HepG2 (cell line): ENCODE results near the gene PPP2R5D. TPM values are rescaled to one million over a fixed set of nuclear protein-coding genes. Genes with fewer than 3 reads are reported as not detected.

Experiments
- CC2D1A ChIP-seq: sonication (generic); formaldehyde crosslinking; IDR thresholded peaks from 2 replicates; pipeline ENCODE4 v1.8.1; 2023; ENCODE audit warnings: mild to moderate bottlenecking, missing genetic modification reagents
- CCAR2 ChIP-seq: fragments of 200-400 bp; formaldehyde crosslinking; optimal IDR thresholded peaks from 2 replicates; pipeline ENCODE3; 2018; ENCODE audit warnings: low read depth, mild to moderate bottlenecking, low read length, moderate library complexity
- FOXJ3 ChIP-seq: sonication (generic); formaldehyde crosslinking; IDR thresholded peaks from 2 replicates; pipeline ENCODE4 v1.4.0; 2020; ENCODE audit warnings: missing genetic modification reagents, mild to moderate bottlenecking, borderline replicate concordance
- GPN1 ChIP-seq: sonication (generic); formaldehyde crosslinking; IDR thresholded peaks from 2 replicates; pipeline ENCODE4 v1.5.1; 2020; ENCODE audit warnings: missing genetic modification reagents, borderline replicate concordance
- GTF3A ChIP-seq: sonication (generic); formaldehyde crosslinking; conservative IDR thresholded peaks from 2 replicates; pipeline ENCODE4 v1.4.0; 2020; ENCODE audit warnings: mild to moderate bottlenecking, missing genetic modification reagents
- GZF1 ChIP-seq: sonication (generic); formaldehyde crosslinking; IDR thresholded peaks from 2 replicates; pipeline ENCODE4 v1.5.1; 2020; ENCODE audit warnings: mild to moderate bottlenecking, missing genetic modification reagents
- IKZF1 ChIP-seq: fragments of 450-650 bp; IDR thresholded peaks from 2 replicates; pipeline ENCODE4 v1.7.1; 2016
- MEIS2 ChIP-seq: sonication (generic); formaldehyde crosslinking; IDR thresholded peaks from 2 replicates; pipeline ENCODE4 v1.9.0; 2021; ENCODE audit warnings: mild to moderate bottlenecking, missing genetic modification reagents
- MTF1 ChIP-seq: sonication (generic); formaldehyde crosslinking; IDR thresholded peaks from 2 replicates; pipeline ENCODE4 v1.5.0; 2020; ENCODE audit warnings: missing genetic modification reagents
- NR1H2 ChIP-seq: sonication (generic); formaldehyde crosslinking; IDR thresholded peaks from 2 replicates; pipeline ENCODE4 v1.8.1; 2022; ENCODE audit warnings: low read depth, missing genetic modification reagents, borderline replicate concordance
- NR2F1 ChIP-seq, 2 experiments: fragments of 450-650 bp in 1 of 2; formaldehyde crosslinking in 1 of 2; IDR thresholded peaks; 2 replicates each; pipeline versions ENCODE4 v1.5.0 to v1.6.1; 2016 to 2020; ENCODE audit warnings: mild to moderate bottlenecking in 1 of 2, missing compliant biosample characterization in 1 of 2, missing genetic modification reagents in 1 of 2, moderate library complexity in 1 of 2
- POLR2AphosphoS5 ChIP-seq: IDR thresholded peaks from 2 replicates; pipeline ENCODE4 v1.6.1; 2012; ENCODE audit warnings: low read depth, low read length
- REL ChIP-seq: sonication (generic); formaldehyde crosslinking; conservative IDR thresholded peaks from 2 replicates; pipeline ENCODE4 v1.8.0; 2022; ENCODE audit warnings: mild to moderate bottlenecking, missing genetic modification reagents, moderate library complexity
- RFX5 ChIP-seq: IDR thresholded peaks from 2 replicates; pipeline ENCODE4 v1.6.1; 2011; ENCODE audit warnings: low read depth, low read length, improper control_type of control experiment
- RXRA ChIP-seq: sonication (generic); formaldehyde crosslinking; IDR thresholded peaks from 2 replicates; pipeline ENCODE4 v1.5.1; 2020; ENCODE audit warnings: missing genetic modification reagents
- SMC3 ChIP-seq: IDR thresholded peaks from 2 replicates; pipeline ENCODE4 v1.6.1; 2011; ENCODE audit warnings: low read length, improper control_type of control experiment
- STAT5B ChIP-seq: sonication (generic); formaldehyde crosslinking; IDR thresholded peaks from 2 replicates; pipeline ENCODE4 v1.4.0; 2020; ENCODE audit warnings: missing genetic modification reagents
- THYN1 ChIP-seq: sonication (generic); formaldehyde crosslinking; IDR thresholded peaks from 2 replicates; pipeline ENCODE4 v1.8.1; 2023; ENCODE audit warnings: low read depth, mild to moderate bottlenecking, moderate library complexity, missing genetic modification reagents, borderline replicate concordance
- ZC3H4 ChIP-seq: sonication (generic); formaldehyde crosslinking; IDR thresholded peaks from 2 replicates; pipeline ENCODE4 v1.4.0; 2020; ENCODE audit warnings: missing genetic modification reagents, borderline replicate concordance
- ZNF12 ChIP-seq: sonication (generic); formaldehyde crosslinking; IDR thresholded peaks from 2 replicates; pipeline ENCODE4 v1.5.0; 2020; ENCODE audit warnings: missing genetic modification reagents
- ZNF138 ChIP-seq: sonication (generic); formaldehyde crosslinking; IDR thresholded peaks from 2 replicates; pipeline ENCODE4 v1.5.0; 2020; ENCODE audit warnings: mild to moderate bottlenecking, low read depth, missing genetic modification reagents
- ZNF331 ChIP-seq: sonication (generic); formaldehyde crosslinking; IDR thresholded peaks from 2 replicates; pipeline ENCODE4 v1.4.0; 2020; ENCODE audit warnings: missing genetic modification reagents
- ZNF343 ChIP-seq: sonication (generic); formaldehyde crosslinking; IDR thresholded peaks from 2 replicates; pipeline ENCODE4 v1.4.0; 2020; ENCODE audit warnings: mild to moderate bottlenecking, missing genetic modification reagents
- ZNF530 ChIP-seq: sonication (generic); formaldehyde crosslinking; IDR thresholded peaks from 2 replicates; pipeline ENCODE4 v1.5.0; 2020; ENCODE audit warnings: low read depth, mild to moderate bottlenecking, missing genetic modification reagents
- polyA plus RNA-seq, 8 experiments: library from polyadenylated mRNA; depleted of rRNA in 3 of 8; stranded (reverse) in 7 of 8; unstranded in 1 of 8; fragments of >200 nt; fragmentation: Illumina TruSeq in 4 of 8; extraction: Trizol in 4 of 8; gene quantifications; 2 replicates each; pipeline versions ENCODE4 v1.2.1 to v1.2.3, GENCODE V29; 2011 to 2016; ENCODE audit warnings: low read depth in 4 of 8, missing spikeins in 1 of 8, mixed read lengths in 1 of 8; ENCODE audit not compliant: insufficient read depth in 1 of 8
- total RNA-seq, 5 experiments: library from RNA; depleted of rRNA; stranded (reverse); fragments of >200 nt; fragmentation: Illumina TruSeq; extraction: Trizol; gene quantifications; 2 replicates each; pipeline ENCODE4 v1.2.3, GENCODE V29; 2016; ENCODE audit warnings: low read depth in 1 of 5
- TF ChIP-seq, protein P1 (sequence below): sonication (generic); formaldehyde crosslinking; IDR thresholded peaks from 2 replicates; pipeline ENCODE4 v1.4.0; 2020; ENCODE audit warnings: mild to moderate bottlenecking, missing genetic modification reagents, borderline replicate concordance
- TF ChIP-seq, protein P2 (sequence below): sonication (generic); formaldehyde crosslinking; IDR thresholded peaks from 2 replicates; pipeline ENCODE4 v1.4.0; 2020; ENCODE audit warnings: missing genetic modification reagents, low read depth, mild to moderate bottlenecking, borderline replicate concordance

PPP2R5D gene
- total and polyA plus RNA-seq, 2 of the 13 experiments (the other 11 are each of a cell fraction or from before 2014, with no cell fraction given): 53.7 to 60.4 TPM

DNA sequence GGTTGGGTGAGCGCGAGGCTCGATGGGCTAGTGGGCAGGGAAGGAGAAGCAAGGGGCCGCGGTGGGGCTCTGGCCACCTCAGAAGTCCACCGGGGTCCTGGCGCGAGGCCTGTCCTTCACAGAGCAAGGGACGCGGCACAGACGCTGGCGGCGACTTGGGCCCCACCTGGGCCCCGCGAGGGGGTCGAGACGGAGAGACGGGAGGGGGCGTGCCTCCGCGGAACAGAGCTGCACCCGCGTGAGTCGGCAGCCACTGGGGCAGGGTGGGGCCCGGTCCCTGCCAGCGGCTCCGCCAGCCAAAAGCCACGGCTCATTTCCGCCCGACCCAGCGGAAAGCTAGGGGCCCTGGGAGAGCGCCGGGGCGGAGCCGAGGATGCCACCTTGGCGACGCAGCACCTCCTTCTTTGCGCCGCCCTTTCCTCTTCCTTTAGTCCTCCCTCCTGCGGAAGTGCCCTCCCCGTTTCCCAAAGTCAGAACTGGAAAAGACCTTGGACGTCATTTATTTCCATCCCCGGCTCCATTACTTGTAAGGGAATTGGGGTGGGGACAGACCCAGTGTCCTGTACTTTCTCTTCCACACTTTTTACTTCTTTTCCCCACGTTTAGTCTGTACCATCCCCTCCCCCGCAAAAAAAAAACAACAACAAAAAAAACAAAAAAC, 69.3 kb downstream of the PPP2R5D start, which contains the start of gene CUL7 (continued):
- TF ChIP-seq GZF1 (no peak; the same call in 1 of the 2 replicates), NR2F1 (CRISPR knock-in tag; IDR thresholded peaks at IDR 0.05) (no peak; a peak in 1 of 4 replicates), POLR2AphosphoS5 (peak; percentile 93), ZNF138 (peak; percentile 73; the same call in 1 of the 2 replicates), SMC3 (no peak), CC2D1A (CRISPR knock-in tag) (no peak), ZC3H4 (CRISPR knock-in tag) (peak; percentile 81), FOXJ3 (no peak), THYN1 (CRISPR knock-in tag) (no peak), MEIS2 (peak; percentile 86; the same call in 1 of the 2 replicates), ZNF331 (CRISPR knock-in tag) (peak; percentile 97), RXRA (CRISPR knock-in tag) (peak; percentile 88), NR1H2 (CRISPR knock-in tag) (no peak), GTF3A (CRISPR knock-in tag) (0 out of 2 replicates have a peak, but pooled peaks have one; percentile 89), CCAR2 (no peak), REL (CRISPR knock-in tag) (no peak; the same call in 1 of the 2 replicates), STAT5B (0 out of 2 replicates have a peak, but pooled peaks have one; percentile 33), IKZF1 (no peak), ZNF12 (CRISPR knock-in tag) (no peak), GPN1 (CRISPR knock-in tag) (no peak), ZNF343 (CRISPR knock-in tag) (peak; percentile 81), ZNF530 (CRISPR knock-in tag) (no peak), MTF1 (CRISPR knock-in tag) (no peak), RFX5 (no peak)
- TF ChIP-seq, protein P1, sequence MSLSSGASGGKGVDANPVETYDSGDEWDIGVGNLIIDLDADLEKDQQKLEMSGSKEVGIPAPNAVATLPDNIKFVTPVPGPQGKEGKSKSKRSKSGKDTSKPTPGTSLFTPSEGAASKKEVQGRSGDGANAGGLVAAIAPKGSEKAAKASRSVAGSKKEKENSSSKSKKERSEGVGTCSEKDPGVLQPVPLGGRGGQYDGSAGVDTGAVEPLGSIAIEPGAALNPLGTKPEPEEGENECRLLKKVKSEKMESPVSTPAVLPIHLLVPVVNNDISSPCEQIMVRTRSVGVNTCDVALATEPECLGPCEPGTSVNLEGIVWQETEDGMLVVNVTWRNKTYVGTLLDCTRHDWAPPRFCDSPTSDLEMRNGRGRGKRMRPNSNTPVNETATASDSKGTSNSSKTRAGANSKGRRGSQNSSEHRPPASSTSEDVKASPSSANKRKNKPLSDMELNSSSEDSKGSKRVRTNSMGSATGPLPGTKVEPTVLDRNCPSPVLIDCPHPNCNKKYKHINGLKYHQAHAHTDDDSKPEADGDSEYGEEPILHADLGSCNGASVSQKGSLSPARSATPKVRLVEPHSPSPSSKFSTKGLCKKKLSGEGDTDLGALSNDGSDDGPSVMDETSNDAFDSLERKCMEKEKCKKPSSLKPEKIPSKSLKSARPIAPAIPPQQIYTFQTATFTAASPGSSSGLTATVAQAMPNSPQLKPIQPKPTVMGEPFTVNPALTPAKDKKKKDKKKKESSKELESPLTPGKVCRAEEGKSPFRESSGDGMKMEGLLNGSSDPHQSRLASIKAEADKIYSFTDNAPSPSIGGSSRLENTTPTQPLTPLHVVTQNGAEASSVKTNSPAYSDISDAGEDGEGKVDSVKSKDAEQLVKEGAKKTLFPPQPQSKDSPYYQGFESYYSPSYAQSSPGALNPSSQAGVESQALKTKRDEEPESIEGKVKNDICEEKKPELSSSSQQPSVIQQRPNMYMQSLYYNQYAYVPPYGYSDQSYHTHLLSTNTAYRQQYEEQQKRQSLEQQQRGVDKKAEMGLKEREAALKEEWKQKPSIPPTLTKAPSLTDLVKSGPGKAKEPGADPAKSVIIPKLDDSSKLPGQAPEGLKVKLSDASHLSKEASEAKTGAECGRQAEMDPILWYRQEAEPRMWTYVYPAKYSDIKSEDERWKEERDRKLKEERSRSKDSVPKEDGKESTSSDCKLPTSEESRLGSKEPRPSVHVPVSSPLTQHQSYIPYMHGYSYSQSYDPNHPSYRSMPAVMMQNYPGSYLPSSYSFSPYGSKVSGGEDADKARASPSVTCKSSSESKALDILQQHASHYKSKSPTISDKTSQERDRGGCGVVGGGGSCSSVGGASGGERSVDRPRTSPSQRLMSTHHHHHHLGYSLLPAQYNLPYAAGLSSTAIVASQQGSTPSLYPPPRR (CRISPR knock-in tag): peak; percentile 76; the same call in 1 of the 2 replicates
- TF ChIP-seq, protein P2, sequence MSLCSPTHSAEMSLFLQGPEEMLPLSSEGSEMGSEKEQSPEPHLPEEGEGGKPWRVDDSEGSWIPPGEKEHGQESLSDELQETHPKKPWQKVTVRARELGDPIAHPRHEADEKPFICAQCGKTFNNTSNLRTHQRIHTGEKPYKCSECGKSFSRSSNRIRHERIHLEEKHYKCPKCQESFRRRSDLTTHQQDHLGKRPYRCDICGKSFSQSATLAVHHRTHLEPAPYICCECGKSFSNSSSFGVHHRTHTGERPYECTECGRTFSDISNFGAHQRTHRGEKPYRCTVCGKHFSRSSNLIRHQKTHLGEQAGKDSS (CRISPR knock-in tag): peak; percentile 98
